Sigmoid colon (tissue), 4 donors: Measurements from ENCODE around the gene BHLHA9.

Experiments
- EP300 ChIP-seq, 4 donors: sonication (generic); formaldehyde crosslinking; IDR thresholded peaks; one replicate each; pipeline ENCODE4 v1.6.1; 2017; ENCODE audit warnings: antibody characterized with exemption in 4 of 4
- TF ChIP-seq, protein P1 (sequence below), 4 experiments: fragments of 450-650 bp in 3 of 4; fragments of 200-600 bp in 1 of 4; IDR thresholded peaks; one replicate each; pipeline ENCODE4 v1.5.1; 2016 to 2019; ENCODE audit warnings: antibody characterized with exemption in 4 of 4, mild to moderate bottlenecking in 3 of 4, moderate library complexity in 2 of 4

DNA sequence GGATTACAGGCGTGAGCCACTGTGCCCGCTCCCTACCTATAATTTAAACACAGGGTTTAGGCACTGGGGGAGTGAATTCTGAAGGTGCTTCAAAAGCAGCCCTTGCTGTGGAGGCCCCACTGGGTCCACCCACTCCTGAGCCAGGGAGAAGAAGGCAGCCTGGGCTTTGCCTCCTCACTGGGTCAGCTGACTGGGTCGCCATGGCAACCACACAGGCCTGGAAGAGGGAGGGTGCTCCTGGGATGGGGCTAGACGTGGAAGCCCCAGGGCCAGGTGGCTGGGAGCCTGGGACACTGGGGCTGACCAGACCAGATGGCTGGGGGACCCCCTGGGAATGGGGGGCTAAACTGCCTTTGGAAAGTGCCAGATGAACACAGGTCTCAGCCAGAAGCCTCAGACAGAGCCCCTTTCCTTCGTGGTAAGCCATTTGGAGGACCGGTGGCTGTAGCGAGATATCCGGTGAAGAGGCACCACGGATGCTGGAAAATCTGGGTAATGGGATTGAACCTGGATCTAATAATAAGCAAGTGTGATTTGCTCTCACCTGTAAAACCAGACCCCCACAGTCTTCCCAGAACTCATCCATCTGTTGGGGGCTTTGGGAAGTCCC is 42.1 kb downstream of the BHLHA9 start:
- TF ChIP-seq, protein P1, sequence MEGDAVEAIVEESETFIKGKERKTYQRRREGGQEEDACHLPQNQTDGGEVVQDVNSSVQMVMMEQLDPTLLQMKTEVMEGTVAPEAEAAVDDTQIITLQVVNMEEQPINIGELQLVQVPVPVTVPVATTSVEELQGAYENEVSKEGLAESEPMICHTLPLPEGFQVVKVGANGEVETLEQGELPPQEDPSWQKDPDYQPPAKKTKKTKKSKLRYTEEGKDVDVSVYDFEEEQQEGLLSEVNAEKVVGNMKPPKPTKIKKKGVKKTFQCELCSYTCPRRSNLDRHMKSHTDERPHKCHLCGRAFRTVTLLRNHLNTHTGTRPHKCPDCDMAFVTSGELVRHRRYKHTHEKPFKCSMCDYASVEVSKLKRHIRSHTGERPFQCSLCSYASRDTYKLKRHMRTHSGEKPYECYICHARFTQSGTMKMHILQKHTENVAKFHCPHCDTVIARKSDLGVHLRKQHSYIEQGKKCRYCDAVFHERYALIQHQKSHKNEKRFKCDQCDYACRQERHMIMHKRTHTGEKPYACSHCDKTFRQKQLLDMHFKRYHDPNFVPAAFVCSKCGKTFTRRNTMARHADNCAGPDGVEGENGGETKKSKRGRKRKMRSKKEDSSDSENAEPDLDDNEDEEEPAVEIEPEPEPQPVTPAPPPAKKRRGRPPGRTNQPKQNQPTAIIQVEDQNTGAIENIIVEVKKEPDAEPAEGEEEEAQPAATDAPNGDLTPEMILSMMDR (IDR thresholded peaks at IDR 0.05): no peak
- TF ChIP-seq EP300 (IDR thresholded peaks at IDR 0.05): no peak
